Natural killer cell (primary cell): Measurements from ENCODE around the gene FILIP1L. TPM values are rescaled to one million over a fixed set of nuclear protein-coding genes. Genes with fewer than 3 reads are reported as not detected.

Source experiments
- ATAC-seq, 3 donors: fragments of 150-1000 bp in 2 of 3; fragments of 200-7000 bp in 1 of 3; cut with Tn5 transposase; 1 replicate in 1 of 3; 2 replicates in 2 of 3; pipeline ENCODE4 v1.10.0; 2021; ENCODE audit warnings: mild to moderate bottlenecking in 2 of 3, moderate library complexity in 2 of 3
- DNase-seq, 2 donors: peaks; one replicate each; pipeline versions ENCODE4 v3.0.0 to v3.0.0-alpha.2; 2013 to 2021; ENCODE audit warnings: mixed read lengths in 1 of 2
- H3K27ac ChIP-seq: one replicate; pipeline ENCODE4 v1.5.1; 2013; ENCODE audit warnings: mild to moderate bottlenecking, low read length
- H3K27me3 ChIP-seq: one replicate; pipeline ENCODE4 v1.6.1; 2013; ENCODE audit warnings: low read length; ENCODE audit not compliant: control insufficient read depth, insufficient read depth
- H3K36me3 ChIP-seq: one replicate; pipeline ENCODE4 v1.6.1; 2013; ENCODE audit warnings: low read length; ENCODE audit not compliant: control insufficient read depth, insufficient read depth
- H3K4me1 ChIP-seq: one replicate; pipeline ENCODE4 v1.6.1; 2013; ENCODE audit warnings: low read length; ENCODE audit not compliant: control insufficient read depth, insufficient read depth
- H3K4me3 ChIP-seq: one replicate; pipeline ENCODE4 v1.5.1; 2013; ENCODE audit warnings: low read length
- H3K9me3 ChIP-seq: one replicate; pipeline ENCODE4 v1.6.1; 2013; ENCODE audit warnings: low read length; ENCODE audit not compliant: control insufficient read depth, insufficient read depth
- H3K27ac Mint-ChIP-seq, 2 donors: one replicate each; pipeline ENCODE4 v1.8.0; 2022; ENCODE audit warnings: mild to moderate bottlenecking in 2 of 2, mixed read lengths in 2 of 2, moderate library complexity in 1 of 2
- H3K27me3 Mint-ChIP-seq, 2 donors: one replicate each; pipeline ENCODE4 v1.8.0; 2022; ENCODE audit warnings: low read depth in 2 of 2, mixed read lengths in 2 of 2
- H3K36me3 Mint-ChIP-seq: one replicate; pipeline ENCODE4 v1.8.0; 2022; ENCODE audit warnings: mixed read lengths
- H3K4me1 Mint-ChIP-seq, 2 donors: one replicate each; pipeline ENCODE4 v1.8.0; 2022; ENCODE audit warnings: mixed read lengths in 2 of 2
- H3K4me3 Mint-ChIP-seq: one replicate; pipeline ENCODE4 v1.8.0; 2022; ENCODE audit warnings: mild to moderate bottlenecking, moderate library complexity, mixed read lengths
- H3K9me3 Mint-ChIP-seq, 2 donors: one replicate each; pipeline ENCODE4 v1.8.0; 2022; ENCODE audit warnings: mixed read lengths in 2 of 2
- CTCF ChIP-seq: fragments of 200-600 bp; IDR thresholded peaks from one replicate; pipeline ENCODE4 v1.8.0; 2022; ENCODE audit warnings: antibody characterized with exemption
- WGBS: methylation state at CpG from one replicate; pipeline ENCODE4 v1.1.7; 2013; ENCODE audit warnings: missing lambda C conversion rate; ENCODE audit not compliant: insufficient coverage; 5-methylcytosine and 5-hydroxymethylcytosine counted together
- intact Hi-C: fragments of 100-400 bp; cut with micrococcal nuclease; formaldehyde crosslinking; loops from one replicate; pipeline ENCODE4 v1.14.2; 2022
- total RNA-seq, 4 donors: library from RNA; stranded (reverse); fragments of 120-200 nt in 1 of 4; gene quantifications; one replicate each; pipeline versions ENCODE4 v1.2.3 to v1.2.4, GENCODE V29; 2013 to 2022

FILIP1L gene
- total RNA-seq, 3 donors from 2014 or later (not counting 1 experiment from before 2014, with no cell fraction given): 0.12 TPM; not detected in 2

- 98% methylated on average over 6 of the region's 7 CpGs for WGBS
- DNase-seq (no peak), ATAC-seq (no peak)
- no peaks in the 10 kb centered on the region for H3K9me3 ChIP-seq
- H3K4me1 ChIP-seq: peaks cover 18% of the 10 kb centered on the region
- no peaks in the 10 kb centered on the region for H3K27me3 ChIP-seq
- H3K27ac ChIP-seq: no peak overlapping the region
- Mint-ChIP-seq H3K4me1 (peaks cover 44 to 45% of the 10 kb centered on the region in 2 donors), H3K9me3 (no peaks in the 10 kb centered on the region), H3K36me3 (no peaks in the 10 kb centered on the region), H3K27ac (peak overlapping the region in 1 of 2 donors; percentile 31), H3K27me3 (no peaks in the 10 kb centered on the region), H3K4me3 (peak overlapping the region; percentile 28)
- H3K4me3 ChIP-seq: no peak overlapping the region
- H3K36me3 ChIP-seq: no peaks in the 10 kb centered on the region
- TF ChIP-seq CTCF: no peak
- intact Hi-C loops: no loop called here
Measured at GRCh38 chr3:100076731-100077529, 37.4 kb downstream of the FILIP1L start.

GRCh38 chr3:100075851-100076730 lies 38.2 kb downstream of the FILIP1L start:
- DNase-seq: no peak
- Histone ChIP-seq H3K4me3 (no peak overlapping the region), H3K4me1 (peaks cover 18% of the 10 kb centered on the region), H3K27ac (no peak overlapping the region), H3K36me3 (no peaks in the 10 kb centered on the region), H3K27me3 (no peaks in the 10 kb centered on the region), H3K9me3 (no peaks in the 10 kb centered on the region)
- intact Hi-C loops: no loop called here
- H3K9me3 Mint-ChIP-seq: no peaks in the 10 kb centered on the region
- 97% methylated on average over 3 of the region's 4 CpGs for WGBS
- ATAC-seq: no peak
- peak overlapping the region; percentile 31 to 58 for H3K27ac Mint-ChIP-seq
- peak overlapping the region; percentile 69 for H3K4me3 Mint-ChIP-seq
- no peak for TF ChIP-seq CTCF
- H3K27me3 Mint-ChIP-seq: no peaks in the 10 kb centered on the region
- H3K36me3 Mint-ChIP-seq: no peaks in the 10 kb centered on the region
- peaks cover 50 to 53% of the 10 kb centered on the region in 2 donors for H3K4me1 Mint-ChIP-seq

- H3K36me3 ChIP-seq: no peaks in the 10 kb centered on the region
- no peaks in the 10 kb centered on the region for H3K27me3 Mint-ChIP-seq
- peaks cover 50 to 54% of the 10 kb centered on the region in 2 donors for H3K4me1 Mint-ChIP-seq
- H3K27ac Mint-ChIP-seq: peak overlapping the region; percentile 31 to 58
- H3K36me3 Mint-ChIP-seq: no peaks in the 10 kb centered on the region
- H3K4me3 Mint-ChIP-seq: peak overlapping the region; percentile 69
- H3K27ac ChIP-seq: no peak overlapping the region
- DNase-seq: no peak
- intact Hi-C loops: no loop called here
- H3K9me3 ChIP-seq: no peaks in the 10 kb centered on the region
- peaks cover 18% of the 10 kb centered on the region for H3K4me1 ChIP-seq
- no peak for TF ChIP-seq CTCF
- no peaks in the 10 kb centered on the region for H3K9me3 Mint-ChIP-seq
- no peak for ATAC-seq
- no peaks in the 10 kb centered on the region for H3K27me3 ChIP-seq
- WGBS: 98% methylated on average over 3 of the region's 4 CpGs
- H3K4me3 ChIP-seq: no peak overlapping the region
Measured at GRCh38 chr3:100075196-100075595, 39.1 kb downstream of the FILIP1L start.
